ENCODE data around the gene POU4F3.

- TF ChIP-seq CTCF (IDR thresholded peaks at IDR 0.05), result no peak
- TF ChIP-seq EP300 (IDR thresholded peaks at IDR 0.05), result no peak
- TF ChIP-seq POLR2A (IDR thresholded peaks at IDR 0.05), result no peak
These were observed 29.5 kb downstream of the POU4F3 start for GRCh38 chr5:146368137-146368536.
